Epithelial cell of esophagus (primary cell): Measurements from ENCODE around the gene PIK3CD.
"Not testable (repeated sequence)": the region's sequence is repeated elsewhere in the genome, so short reads cannot be mapped to it uniquely, and the experiment has no call there.

Source experiments
- DNase-seq: peaks from one replicate; pipeline ENCODE4 v3.0.0; 2010; ENCODE audit warnings: low read depth
- H3K4me3 ChIP-seq: 2 replicates; pipeline ENCODE4 v1.5.1; 2011; ENCODE audit warnings: mild to moderate bottlenecking, low read length, control low read depth
- TF ChIP-seq, protein P1 (sequence below): IDR thresholded peaks from 2 replicates; pipeline ENCODE4 v1.5.1; 2011; ENCODE audit warnings: low read depth, mild to moderate bottlenecking, low read length, control low read depth, inconsistent platforms; ENCODE audit not compliant: insufficient read depth; ENCODE audit errors: missing control alignments

PIK3CD gene

DNA sequence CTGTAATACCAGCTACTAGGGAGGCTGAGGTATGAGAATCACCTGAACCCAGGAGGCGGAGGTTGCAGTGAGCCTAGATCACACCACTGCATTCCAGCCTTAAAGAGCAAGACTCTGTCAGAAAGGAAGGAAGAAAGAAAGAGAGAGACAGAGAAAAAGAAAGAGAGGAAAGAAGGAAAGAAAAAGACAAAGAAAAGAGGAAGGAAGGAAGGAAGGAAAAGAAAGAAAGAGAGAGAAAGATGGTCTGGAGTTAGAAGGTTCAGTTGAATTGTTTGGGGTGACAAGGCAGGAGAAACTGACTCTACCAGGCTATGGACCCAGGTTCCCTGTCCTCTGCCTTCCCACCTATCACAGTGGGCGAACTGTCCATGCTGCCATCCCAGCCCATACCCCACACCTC lies 27.4 kb upstream of the PIK3CD start:
- no peak overlapping the region for H3K4me3 ChIP-seq
- DNase-seq = no peak
- TF ChIP-seq, protein P1, sequence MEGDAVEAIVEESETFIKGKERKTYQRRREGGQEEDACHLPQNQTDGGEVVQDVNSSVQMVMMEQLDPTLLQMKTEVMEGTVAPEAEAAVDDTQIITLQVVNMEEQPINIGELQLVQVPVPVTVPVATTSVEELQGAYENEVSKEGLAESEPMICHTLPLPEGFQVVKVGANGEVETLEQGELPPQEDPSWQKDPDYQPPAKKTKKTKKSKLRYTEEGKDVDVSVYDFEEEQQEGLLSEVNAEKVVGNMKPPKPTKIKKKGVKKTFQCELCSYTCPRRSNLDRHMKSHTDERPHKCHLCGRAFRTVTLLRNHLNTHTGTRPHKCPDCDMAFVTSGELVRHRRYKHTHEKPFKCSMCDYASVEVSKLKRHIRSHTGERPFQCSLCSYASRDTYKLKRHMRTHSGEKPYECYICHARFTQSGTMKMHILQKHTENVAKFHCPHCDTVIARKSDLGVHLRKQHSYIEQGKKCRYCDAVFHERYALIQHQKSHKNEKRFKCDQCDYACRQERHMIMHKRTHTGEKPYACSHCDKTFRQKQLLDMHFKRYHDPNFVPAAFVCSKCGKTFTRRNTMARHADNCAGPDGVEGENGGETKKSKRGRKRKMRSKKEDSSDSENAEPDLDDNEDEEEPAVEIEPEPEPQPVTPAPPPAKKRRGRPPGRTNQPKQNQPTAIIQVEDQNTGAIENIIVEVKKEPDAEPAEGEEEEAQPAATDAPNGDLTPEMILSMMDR = no peak

DNA sequence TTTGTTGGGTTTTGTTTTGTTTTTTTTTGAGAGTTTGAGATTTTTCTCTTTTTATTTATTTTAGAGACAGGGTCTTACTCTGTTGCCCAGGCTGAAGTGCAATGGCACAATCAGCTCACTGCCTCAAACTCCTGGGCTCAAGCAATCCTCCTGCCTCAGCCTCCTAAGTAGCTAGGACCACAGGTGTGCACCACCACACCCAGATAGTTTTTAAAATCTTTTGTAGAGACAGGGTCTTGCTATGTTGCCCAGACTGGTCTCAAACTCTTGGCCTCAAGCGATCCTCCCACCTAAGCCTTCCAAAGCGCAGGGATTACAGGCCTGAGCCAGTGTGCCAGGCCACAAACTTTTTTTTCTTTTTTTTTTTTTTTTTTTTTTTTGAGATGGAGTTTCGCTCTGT lies 26.5 kb upstream of the PIK3CD start:
- DNase-seq, H3K4me3 ChIP-seq: not testable (repeated sequence)

DNA sequence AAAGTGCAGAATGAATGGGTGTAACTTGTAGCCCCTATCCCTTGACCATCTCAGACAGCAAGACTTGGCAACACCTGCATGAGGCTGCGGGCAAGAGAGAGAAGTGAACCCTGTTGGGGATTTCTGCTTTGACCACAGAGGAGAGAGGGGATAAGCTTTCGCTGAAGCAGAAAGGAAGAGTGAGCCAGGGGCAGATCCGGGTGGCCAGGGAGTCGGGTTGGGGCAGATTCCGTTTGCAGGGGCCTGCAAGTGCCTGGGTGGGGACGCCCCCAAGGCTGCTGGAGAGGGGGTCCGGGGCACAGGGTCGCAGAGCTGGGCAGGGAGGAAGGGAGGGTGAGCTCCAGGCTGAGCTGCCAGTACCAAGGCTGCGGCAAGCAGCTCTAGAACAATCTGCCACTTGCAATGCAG lies 25.3 kb upstream of the PIK3CD start:
- H3K4me3 ChIP-seq = no peak overlapping the region
- TF ChIP-seq, protein P1 = no peak
- DNase-seq = no peak

DNA sequence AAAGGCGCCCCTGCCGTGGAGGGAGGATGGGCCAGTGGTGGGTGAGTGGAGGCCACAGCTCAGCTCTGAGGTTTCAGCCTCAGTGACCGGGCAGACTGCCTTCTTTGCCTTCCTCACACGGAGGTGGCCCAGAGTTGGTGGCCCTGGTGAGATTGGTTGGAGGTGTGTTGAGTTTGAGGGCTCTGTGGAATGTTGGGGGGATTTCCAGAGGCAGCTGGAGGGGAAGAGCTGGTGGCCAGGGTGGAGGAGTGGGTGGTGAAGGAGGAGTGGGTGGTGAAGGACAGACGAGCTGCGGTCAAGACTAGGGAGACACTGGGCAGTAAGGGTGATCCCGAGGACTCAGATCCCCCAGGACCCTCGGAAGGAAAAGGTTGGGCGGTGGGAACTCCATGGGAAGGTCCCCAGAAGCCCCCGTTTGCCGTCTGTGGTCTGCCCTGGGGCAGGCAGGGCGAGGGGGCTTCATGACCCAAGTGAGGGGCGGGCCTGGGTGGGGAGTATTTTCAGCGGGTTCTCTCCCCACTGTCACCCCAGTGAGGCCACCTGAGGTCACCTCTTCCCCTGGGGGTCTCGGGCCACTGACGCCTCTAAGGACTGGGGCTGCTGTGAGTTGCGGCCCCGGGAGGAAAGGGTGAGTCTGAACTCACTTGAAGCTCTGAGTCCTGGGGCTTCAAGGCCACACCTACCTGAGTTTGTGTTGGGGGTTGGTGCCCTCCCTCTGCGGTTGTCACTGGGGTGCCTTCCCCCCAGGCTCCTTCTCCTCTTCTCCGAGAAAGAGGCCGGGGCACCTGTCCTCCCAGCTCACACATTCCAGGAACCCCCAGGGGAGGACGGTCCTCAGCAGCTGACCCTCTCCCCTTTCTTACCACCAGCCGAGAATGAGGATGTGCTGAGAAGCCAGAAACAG lies 22.7 kb upstream of the PIK3CD start:
- H3K4me3 ChIP-seq = no peak overlapping the region
- TF ChIP-seq, protein P1 = no peak
- DNase-seq = no peak

DNA sequence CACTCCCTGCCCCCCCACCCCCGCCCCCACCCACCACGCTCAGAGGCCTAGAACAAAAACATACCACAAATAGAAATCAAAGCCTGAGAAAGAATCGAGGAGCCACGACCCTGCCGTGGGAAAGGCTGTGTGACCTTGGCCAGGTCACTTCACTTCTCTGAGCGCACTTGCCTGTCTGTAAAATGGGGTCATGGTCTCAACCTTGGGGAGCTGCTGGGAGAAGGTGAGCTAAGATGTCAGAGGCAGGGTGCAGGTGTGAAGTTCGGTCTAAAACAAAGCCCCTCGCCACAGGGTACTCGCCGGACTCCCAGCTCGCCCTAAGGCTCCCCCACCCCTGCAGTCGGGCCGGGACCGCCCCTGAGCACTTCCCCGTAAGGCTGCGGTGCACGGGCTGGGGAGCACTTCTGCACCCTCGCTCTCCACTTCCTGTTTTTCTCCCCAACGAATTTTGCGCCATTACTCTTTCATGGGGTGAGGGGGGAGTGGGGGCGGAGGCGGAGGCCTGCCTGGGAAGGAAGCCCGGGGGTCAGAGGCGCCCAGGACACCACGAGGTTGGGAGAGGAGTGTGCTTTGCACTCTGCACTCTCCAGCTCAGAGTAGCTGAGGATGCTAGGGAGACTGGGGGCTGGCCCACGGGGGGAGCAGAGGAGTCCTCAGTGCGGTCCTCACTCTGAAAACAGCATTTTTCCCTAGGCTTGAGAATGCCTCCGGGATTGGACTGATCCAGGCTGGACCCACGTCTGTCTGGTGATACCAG lies 21.9 kb upstream of the PIK3CD start:
- DNase-seq = no peak
- TF ChIP-seq, protein P1 = no peak
- H3K4me3 ChIP-seq = no peak overlapping the region

DNA sequence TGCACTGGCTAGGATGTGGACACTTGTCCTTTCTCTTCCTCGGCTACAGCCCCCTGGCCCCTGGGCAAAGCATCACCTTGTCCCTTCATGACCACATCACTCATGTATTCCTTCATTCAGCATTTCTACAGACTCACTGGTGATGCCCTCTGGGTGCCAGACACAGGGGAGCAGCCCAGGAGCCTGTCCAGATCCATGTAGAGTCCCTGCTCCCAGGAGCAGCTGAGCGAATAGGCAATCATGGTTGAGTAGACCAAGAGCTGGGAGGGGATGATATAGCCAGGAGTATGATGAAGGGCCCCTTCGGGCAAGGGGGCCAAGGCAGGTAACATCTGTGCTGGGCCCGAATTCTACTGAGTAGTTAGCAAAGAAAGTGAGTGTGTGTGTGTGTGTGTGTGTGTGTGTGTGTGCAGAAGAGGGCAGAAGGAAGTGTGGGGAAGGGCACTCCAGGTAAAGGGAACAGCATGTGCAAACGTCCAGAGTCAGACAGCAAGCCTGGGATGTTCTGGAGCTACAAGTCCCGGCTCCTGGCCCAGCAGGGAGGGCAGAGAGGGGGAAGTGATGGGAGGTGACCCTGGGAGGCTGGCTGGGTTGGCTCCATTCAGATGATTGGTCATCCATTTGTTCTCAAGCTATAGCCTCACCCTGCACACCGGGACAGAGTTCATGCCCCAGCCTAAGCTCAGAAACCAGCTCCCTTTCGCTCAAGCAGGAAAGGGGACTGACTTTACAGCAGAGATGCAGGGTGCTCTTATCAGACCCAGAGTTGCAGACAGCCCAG lies 21.0 kb upstream of the PIK3CD start:
- H3K4me3 ChIP-seq = no peak overlapping the region
- DNase-seq = no peak

More for the DNA sequence above, 21.0 kb upstream of the PIK3CD start:
- TF ChIP-seq, protein P1 = no peak
